ENCODE results near the gene NTN1. TPM values are rescaled to one million over a fixed set of nuclear protein-coding genes. Genes with fewer than 3 reads are reported as not detected.

NTN1 gene
- total RNA-seq, 1 experiment from 2014 or later: 4.2 TPM

DNA sequence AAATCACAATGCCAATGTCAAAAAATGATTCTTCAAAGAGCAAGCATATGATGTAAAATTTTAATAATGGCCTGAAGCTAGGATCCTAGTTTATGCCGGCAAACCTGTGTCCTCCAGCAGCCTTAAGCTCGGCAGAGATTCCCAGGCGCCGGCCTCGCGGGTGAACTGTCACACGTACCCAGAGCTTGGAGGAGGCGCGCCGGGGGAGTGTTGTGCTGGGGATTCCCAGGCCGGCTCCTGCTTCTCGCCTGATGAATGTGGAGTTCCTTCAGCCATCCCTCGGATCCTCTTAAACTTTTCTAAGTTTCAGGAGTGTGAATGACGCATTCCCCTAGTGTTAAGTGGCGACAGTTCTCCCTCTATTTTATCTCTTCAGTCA is 19.1 kb upstream of the NTN1 start:
- Histone ChIP-seq H3K79me2 (ENCODE audit: insufficient read depth, low read length) (no peaks in the 10 kb centered on the region), H4K20me1 (ENCODE audit: insufficient read depth) (no peaks in the 10 kb centered on the region), H3K9ac (ENCODE audit: low read length) (no peak overlapping the region), H3K4me1 (ENCODE audit: control insufficient read depth in 1 of 2, insufficient read depth in 2 of 2, low read length in 2 of 2) (peaks cover 0 to 4% of the 10 kb centered on the region in 2 experiments; a peak in 1 of 4 replicates), H3K27ac (ENCODE audit: low read depth, low read length) (no peak overlapping the region), H2AFZ (ENCODE audit: low read depth, low read length, poor library complexity, severe bottlenecking) (no peak overlapping the region), H3K27me3 (ENCODE audit: insufficient read depth, low read length) (no peaks in the 10 kb centered on the region), H3K36me3 (ENCODE audit: control insufficient read depth in 1 of 2, insufficient read depth in 2 of 2, low read length in 2 of 2) (no peaks in the 10 kb centered on the region), H3K4me3 (replicated peaks in 1 of 2; ENCODE audit: low read depth in 1 of 2, low read length in 2 of 2) (no peak overlapping the region), H3K9me2 (ENCODE audit: insufficient read depth) (no peaks in the 10 kb centered on the region), H3K4me2 (ENCODE audit: low read length) (no peak overlapping the region), H3K9me3 (ENCODE audit: control insufficient read depth in 1 of 2, insufficient read depth in 1 of 2, low read depth in 1 of 2, low read length in 2 of 2) (0 out of 4 replicates have a peak, but pooled peaks cover 0 to 3% of the 10 kb centered on the region in 2 experiments)
- ChIA-PET RAD21 (ENCODE audit: low non-redundant PET in 1 of 2, low total read pairs in 2 of 2, uncharacterized antibody in 2 of 2, unreplicated experiment in 2 of 2) (no interaction called here), CTCF (no interaction called here), POLR2A (no interaction called here)
- no TSS peak for BruUV-seq (replicated peaks)
- intact Hi-C loops (cut with micrococcal nuclease): no loop called here
- no peak for DNase-seq (ENCODE audit: low read depth, low spot score)
- TF ChIP-seq ZNF274 (IDR thresholded peaks at IDR 0.05; ENCODE audit: low read depth, low read length): no peak
- no peak for ATAC-seq

DNA sequence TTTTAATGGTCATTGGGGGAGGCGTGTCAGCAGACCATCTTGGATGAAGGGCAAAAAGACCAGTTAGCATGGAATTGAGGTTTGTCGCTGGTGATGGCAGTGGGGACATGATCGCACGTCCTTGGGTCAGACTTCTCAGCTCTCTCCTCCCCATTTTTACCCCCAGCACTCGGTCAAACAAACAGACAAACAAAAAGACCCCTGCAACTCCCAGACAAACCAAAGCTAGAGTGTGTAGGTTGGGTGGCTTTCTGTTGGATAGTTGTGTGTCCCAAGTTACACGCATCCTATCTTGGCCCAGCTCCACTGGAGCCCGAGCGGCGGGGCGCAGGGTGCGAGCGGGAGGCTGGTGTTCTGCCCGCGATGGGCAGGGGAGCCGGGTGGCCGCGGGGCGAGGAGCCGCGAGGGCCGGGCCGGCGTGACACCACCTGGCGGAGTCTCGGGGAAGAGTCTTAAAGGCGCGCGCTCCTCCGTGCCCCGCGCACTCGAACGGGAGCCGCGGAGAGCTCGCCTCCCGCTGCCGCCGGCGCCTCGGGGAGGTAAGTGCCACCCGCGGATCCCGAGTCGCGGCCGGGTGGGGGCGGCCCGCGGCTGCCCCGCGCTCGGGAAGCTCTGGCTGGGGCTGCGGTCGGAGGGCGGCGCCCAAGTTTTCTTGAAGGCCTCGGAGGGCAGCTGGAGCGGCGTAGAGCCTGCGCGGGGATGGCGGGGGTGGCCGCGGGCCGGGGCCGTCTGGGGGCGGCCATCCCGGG is 18.5 kb upstream of the NTN1 start:
- Histone ChIP-seq H3K79me2 (ENCODE audit: insufficient read depth, low read length) (no peaks in the 10 kb centered on the region), H3K9ac (ENCODE audit: low read length) (no peak overlapping the region), H2AFZ (ENCODE audit: low read depth, low read length, poor library complexity, severe bottlenecking) (no peak overlapping the region), H3K27ac (ENCODE audit: low read depth, low read length) (no peak overlapping the region), H3K9me2 (ENCODE audit: insufficient read depth) (no peaks in the 10 kb centered on the region), H3K4me2 (ENCODE audit: low read length) (no peak overlapping the region), H3K36me3 (ENCODE audit: control insufficient read depth in 1 of 2, insufficient read depth in 2 of 2, low read length in 2 of 2) (no peaks in the 10 kb centered on the region), H4K20me1 (ENCODE audit: insufficient read depth) (no peaks in the 10 kb centered on the region), H3K4me3 (replicated peaks in 1 of 2; ENCODE audit: low read depth in 1 of 2, low read length in 2 of 2) (no peak overlapping the region), H3K9me3 (ENCODE audit: control insufficient read depth in 1 of 2, insufficient read depth in 1 of 2, low read depth in 1 of 2, low read length in 2 of 2) (0 out of 4 replicates have a peak, but pooled peaks cover 0 to 3% of the 10 kb centered on the region in 2 experiments), H3K4me1 (ENCODE audit: control insufficient read depth in 1 of 2, insufficient read depth in 2 of 2, low read length in 2 of 2) (peaks cover 0 to 4% of the 10 kb centered on the region in 2 experiments; a peak in 1 of 4 replicates), H3K27me3 (ENCODE audit: insufficient read depth, low read length) (no peaks in the 10 kb centered on the region)
- no TSS peak for BruUV-seq (replicated peaks)
- DNase-seq (ENCODE audit: low read depth, low spot score) (no peak), ATAC-seq (no peak)
- intact Hi-C loops (cut with micrococcal nuclease): no loop called here
- POLR2A ChIA-PET: no interaction called here
- CTCF ChIA-PET: no interaction called here
- RAD21 ChIA-PET (ENCODE audit: low non-redundant PET in 1 of 2, low total read pairs in 2 of 2, uncharacterized antibody in 2 of 2, unreplicated experiment in 2 of 2): no interaction called here
- TF ChIP-seq ELF1 (IDR thresholded peaks at IDR 0.05; ENCODE audit: borderline replicate concordance, low read depth): no peak
- no peak for TF ChIP-seq EZH2 (IDR thresholded peaks at IDR 0.05)
- no peak for TF ChIP-seq SRF (IDR thresholded peaks at IDR 0.05; ENCODE audit: low read depth)
- TF ChIP-seq ZBTB33 (IDR thresholded peaks at IDR 0.05; ENCODE audit: extremely low read depth, insufficient replicate concordance, low read length): no peak
- TF ChIP-seq POLR2A (IDR thresholded peaks at IDR 0.05; ENCODE audit: borderline replicate concordance, extremely low read depth, insufficient read depth, insufficient read length): no peak
- no peak for TF ChIP-seq EZH2phosphoT487 (IDR thresholded peaks at IDR 0.05; ENCODE audit: borderline replicate concordance)
- no peak for TF ChIP-seq JUND (IDR thresholded peaks at IDR 0.05)
- TF ChIP-seq ZFX (IDR thresholded peaks at IDR 0.05): no peak

All from HCT116 (cell line).